Breast epithelium (tissue), 4 donors: ENCODE measurements around the gene LHFPL2. TPM values are rescaled to one million over a fixed set of nuclear protein-coding genes. Genes with fewer than 3 reads are reported as not detected.
A peak's percentile ranks its signal among the peaks of the same experiment; 100 is the strongest.

Experiments used
- DNase-seq, 2 donors: peaks; one replicate each; pipeline ENCODE4 v3.0.0-alpha.2; 2019; ENCODE audit warnings: low spot score in 2 of 2
- H3K27ac ChIP-seq, 2 donors: fragments of 200-600 bp; sonication (generic) in 1 of 2; one replicate each; pipeline ENCODE4 v1.5.1; 2016 to 2019; ENCODE audit warnings: mild to moderate bottlenecking in 1 of 2
- H3K27me3 ChIP-seq, 2 donors: fragments of 200-600 bp; sonication (generic) in 1 of 2; one replicate each; pipeline versions ENCODE4 v1.5.1 to v1.6.0; 2017 to 2019; ENCODE audit warnings: control low read depth in 1 of 2, mild to moderate bottlenecking in 1 of 2
- H3K36me3 ChIP-seq: fragments of 200-600 bp; one replicate; pipeline ENCODE4 v1.5.1; 2019
- H3K4me1 ChIP-seq, 2 donors: fragments of 200-600 bp; sonication (generic); one replicate each; pipeline ENCODE4 v1.5.1; 2016 to 2019; ENCODE audit warnings: control low read depth in 1 of 2
- H3K4me3 ChIP-seq, 3 donors: fragments of 200-600 bp; sonication (generic); 1 replicate in 2 of 3; 2 replicates in 1 of 3; pipeline ENCODE4 v1.5.1; 2016 to 2019; ENCODE audit warnings: mild to moderate bottlenecking in 3 of 3, moderate library complexity in 2 of 3
- H3K9me3 ChIP-seq, 2 donors: fragments of 200-600 bp; sonication (generic) in 1 of 2; one replicate each; pipeline ENCODE4 v1.5.1; 2016 to 2019; ENCODE audit warnings: control low read depth in 1 of 2
- POLR2A ChIP-seq: fragments of 450-650 bp; IDR thresholded peaks from one replicate; pipeline ENCODE4 v1.6.1; 2016; ENCODE audit warnings: antibody characterized with exemption, mild to moderate bottlenecking, moderate library complexity
- POLR2AphosphoS5 ChIP-seq, 3 donors: sonication (generic); formaldehyde crosslinking; IDR thresholded peaks; one replicate each; pipeline ENCODE4 v1.6.1; 2017; ENCODE audit warnings: antibody characterized with exemption in 3 of 3
- intact Hi-C: fragments of 100-400 bp; cut with DNase I; formaldehyde crosslinking; loops from one replicate; pipeline ENCODE4 v1.15.1; 2023; ENCODE audit warnings: low total_unique reads
- total RNA-seq, 3 donors: library from RNA; depleted of rRNA; stranded (reverse); fragments of >200 nt; gene quantifications; one replicate each; pipeline ENCODE4 v1.1.0, GENCODE V29; 2016
- TF ChIP-seq, protein P1 (sequence below), 3 donors: fragments of 450-650 bp; IDR thresholded peaks; one replicate each; pipeline ENCODE4 v1.5.1; 2016 to 2017; ENCODE audit warnings: antibody characterized with exemption in 3 of 3, mild to moderate bottlenecking in 3 of 3, moderate library complexity in 3 of 3

The LHFPL2 gene
- total RNA-seq, 3 donors from 2014 or later, result 36.8 to 61.8 (median 41.3) TPM

DNA sequence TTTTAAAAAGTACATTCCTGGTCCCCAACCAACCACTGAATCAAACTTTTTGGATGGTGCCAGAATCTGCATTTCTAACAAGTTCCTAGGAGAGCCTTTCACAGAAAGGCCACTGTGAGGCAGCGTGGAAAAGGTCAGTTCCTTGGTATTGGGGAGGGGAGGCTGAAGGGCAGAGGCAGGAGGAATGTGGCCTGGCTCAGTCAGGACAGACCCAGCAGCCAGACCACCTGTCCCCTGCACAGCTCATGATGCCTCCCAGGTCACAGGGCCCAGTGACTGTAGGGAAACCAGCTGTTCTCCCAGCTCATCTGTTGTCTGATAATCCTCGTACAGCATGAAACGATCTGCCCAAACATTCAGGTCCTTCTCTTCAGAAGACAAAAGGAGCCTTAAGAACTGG lies 132.9 kb downstream of the LHFPL2 start:
- intact Hi-C loops, result no loop called here
- H3K9me3 ChIP-seq, result no peaks in the 10 kb centered on the region
- peak overlapping the region; percentile 52 to 74 for H3K27ac ChIP-seq
- H3K36me3 ChIP-seq, result no peaks in the 10 kb centered on the region
- peaks cover 0 to 11% of the 10 kb centered on the region in 2 donors for H3K4me1 ChIP-seq
- no peaks in the 10 kb centered on the region for H3K27me3 ChIP-seq
- no peak for TF ChIP-seq POLR2A
- no peak for TF ChIP-seq POLR2AphosphoS5 (IDR thresholded peaks at IDR 0.05)
- TF ChIP-seq, protein P1, sequence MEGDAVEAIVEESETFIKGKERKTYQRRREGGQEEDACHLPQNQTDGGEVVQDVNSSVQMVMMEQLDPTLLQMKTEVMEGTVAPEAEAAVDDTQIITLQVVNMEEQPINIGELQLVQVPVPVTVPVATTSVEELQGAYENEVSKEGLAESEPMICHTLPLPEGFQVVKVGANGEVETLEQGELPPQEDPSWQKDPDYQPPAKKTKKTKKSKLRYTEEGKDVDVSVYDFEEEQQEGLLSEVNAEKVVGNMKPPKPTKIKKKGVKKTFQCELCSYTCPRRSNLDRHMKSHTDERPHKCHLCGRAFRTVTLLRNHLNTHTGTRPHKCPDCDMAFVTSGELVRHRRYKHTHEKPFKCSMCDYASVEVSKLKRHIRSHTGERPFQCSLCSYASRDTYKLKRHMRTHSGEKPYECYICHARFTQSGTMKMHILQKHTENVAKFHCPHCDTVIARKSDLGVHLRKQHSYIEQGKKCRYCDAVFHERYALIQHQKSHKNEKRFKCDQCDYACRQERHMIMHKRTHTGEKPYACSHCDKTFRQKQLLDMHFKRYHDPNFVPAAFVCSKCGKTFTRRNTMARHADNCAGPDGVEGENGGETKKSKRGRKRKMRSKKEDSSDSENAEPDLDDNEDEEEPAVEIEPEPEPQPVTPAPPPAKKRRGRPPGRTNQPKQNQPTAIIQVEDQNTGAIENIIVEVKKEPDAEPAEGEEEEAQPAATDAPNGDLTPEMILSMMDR (IDR thresholded peaks at IDR 0.05), result no peak
- no peak overlapping the region for H3K4me3 ChIP-seq
- DNase-seq, result no peak

DNA sequence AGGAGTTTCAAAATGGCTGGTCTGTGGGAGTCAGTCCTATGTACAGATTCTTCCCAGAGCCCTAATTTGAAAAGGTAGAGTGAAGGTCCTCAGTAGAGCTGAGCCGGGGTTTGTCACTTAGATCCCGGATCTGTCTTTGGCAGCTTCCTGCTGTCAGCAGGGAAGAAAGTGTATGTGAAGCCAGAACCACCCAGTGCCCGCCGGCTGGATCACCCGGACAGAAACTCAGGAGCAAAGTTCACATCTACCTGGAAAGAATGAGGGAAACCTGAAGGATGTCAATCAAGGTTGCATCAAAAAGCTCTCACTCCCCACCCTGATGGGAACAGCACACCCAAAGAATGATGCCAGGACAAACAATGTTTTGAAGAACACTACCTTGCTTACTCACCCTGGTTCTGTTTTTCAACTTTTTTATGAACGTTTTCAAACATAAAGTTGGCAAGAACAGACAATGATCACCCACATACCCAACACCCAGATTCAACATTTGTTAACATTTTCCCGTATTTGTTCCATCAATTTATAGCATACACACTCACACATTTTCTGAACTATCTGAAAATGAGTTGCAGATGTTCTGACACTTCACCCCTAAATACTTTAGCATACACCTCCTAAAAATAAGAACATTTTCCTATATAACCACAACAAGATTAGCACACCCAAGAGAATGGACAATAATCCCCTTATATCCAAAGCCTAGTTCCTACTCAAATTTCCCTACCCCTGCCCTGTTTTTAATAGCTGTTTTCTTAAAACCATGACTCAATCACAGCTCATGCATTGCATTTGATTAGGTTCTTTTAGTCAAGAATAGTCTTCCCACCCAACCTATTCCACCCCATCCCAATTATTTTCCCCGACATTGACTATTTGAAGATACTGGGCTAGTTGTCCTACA lies 133.9 kb downstream of the LHFPL2 start:
- H3K9me3 ChIP-seq, result no peaks in the 10 kb centered on the region
- no peak for DNase-seq
- no peaks in the 10 kb centered on the region for H3K36me3 ChIP-seq
- no peaks in the 10 kb centered on the region for H3K27me3 ChIP-seq
- H3K27ac ChIP-seq, result peak overlapping the region; percentile 10 to 52
- intact Hi-C loops, result no loop called here
- no peak overlapping the region for H3K4me3 ChIP-seq
- peaks cover 0 to 11% of the 10 kb centered on the region in 2 donors for H3K4me1 ChIP-seq
- TF ChIP-seq, protein P1 (IDR thresholded peaks at IDR 0.05), result no peak
- TF ChIP-seq POLR2AphosphoS5 (IDR thresholded peaks at IDR 0.05) (no peak), POLR2A (no peak)

DNA sequence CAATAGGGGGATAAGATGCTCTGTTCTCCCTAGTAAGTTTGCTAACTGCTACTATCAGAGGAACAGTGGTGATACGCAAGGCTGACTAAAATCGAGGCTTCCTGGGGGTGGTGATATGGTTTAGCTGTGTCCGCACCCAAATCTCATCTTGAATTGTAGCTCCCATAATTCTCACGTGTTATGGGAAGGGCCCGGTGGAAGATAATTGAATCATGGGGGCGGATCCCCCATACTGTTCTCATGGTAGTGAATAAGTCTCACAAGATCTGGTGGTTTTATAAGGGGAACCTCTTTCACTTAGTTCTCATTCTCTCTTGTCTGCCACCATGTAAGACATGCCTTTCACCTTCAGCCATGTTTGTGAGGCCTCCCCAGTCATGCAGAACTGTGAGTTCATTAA lies 135.1 kb downstream of the LHFPL2 start:
- no peaks in the 10 kb centered on the region for H3K36me3 ChIP-seq
- no peak overlapping the region for H3K4me3 ChIP-seq
- TF ChIP-seq POLR2AphosphoS5 (IDR thresholded peaks at IDR 0.05), result no peak
- H3K27me3 ChIP-seq, result no peaks in the 10 kb centered on the region
- intact Hi-C loops, result no loop called here
- DNase-seq, result no peak
- peaks cover 0 to 4% of the 10 kb centered on the region in 2 donors for H3K4me1 ChIP-seq
- H3K9me3 ChIP-seq, result no peaks in the 10 kb centered on the region
- peak overlapping the region in 1 of 2 donors; percentile 5 for H3K27ac ChIP-seq

DNA sequence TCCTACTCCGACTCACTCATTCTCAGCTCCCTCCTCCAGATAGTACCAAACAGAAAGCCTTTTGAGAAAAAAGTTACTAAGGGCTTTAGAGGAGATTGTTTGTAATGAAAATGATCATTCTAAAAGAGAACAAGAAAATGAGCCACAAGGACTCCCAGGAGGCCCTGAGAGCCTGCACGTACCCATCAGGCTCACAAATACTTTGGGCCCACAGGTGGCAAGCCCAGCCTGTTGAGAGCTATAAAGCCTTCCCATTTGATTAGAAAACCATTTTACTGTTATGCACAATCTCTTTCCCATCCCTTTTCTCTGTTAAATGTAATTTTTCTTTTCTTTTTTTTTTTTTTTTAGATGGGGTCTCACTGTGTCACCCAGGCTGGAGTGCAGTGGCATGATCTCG lies 136.1 kb downstream of the LHFPL2 start:
- intact Hi-C loops, result no loop called here
- no peak for TF ChIP-seq POLR2A
- H3K4me3 ChIP-seq, result no peak overlapping the region
- DNase-seq, result no peak
- H3K27me3 ChIP-seq, result no peaks in the 10 kb centered on the region
- peaks cover 0 to 3% of the 10 kb centered on the region in 2 donors for H3K4me1 ChIP-seq
- H3K36me3 ChIP-seq, result no peaks in the 10 kb centered on the region
- H3K9me3 ChIP-seq, result no peaks in the 10 kb centered on the region
- peak overlapping the region in 1 of 2 donors; percentile 89 for H3K27ac ChIP-seq

DNA sequence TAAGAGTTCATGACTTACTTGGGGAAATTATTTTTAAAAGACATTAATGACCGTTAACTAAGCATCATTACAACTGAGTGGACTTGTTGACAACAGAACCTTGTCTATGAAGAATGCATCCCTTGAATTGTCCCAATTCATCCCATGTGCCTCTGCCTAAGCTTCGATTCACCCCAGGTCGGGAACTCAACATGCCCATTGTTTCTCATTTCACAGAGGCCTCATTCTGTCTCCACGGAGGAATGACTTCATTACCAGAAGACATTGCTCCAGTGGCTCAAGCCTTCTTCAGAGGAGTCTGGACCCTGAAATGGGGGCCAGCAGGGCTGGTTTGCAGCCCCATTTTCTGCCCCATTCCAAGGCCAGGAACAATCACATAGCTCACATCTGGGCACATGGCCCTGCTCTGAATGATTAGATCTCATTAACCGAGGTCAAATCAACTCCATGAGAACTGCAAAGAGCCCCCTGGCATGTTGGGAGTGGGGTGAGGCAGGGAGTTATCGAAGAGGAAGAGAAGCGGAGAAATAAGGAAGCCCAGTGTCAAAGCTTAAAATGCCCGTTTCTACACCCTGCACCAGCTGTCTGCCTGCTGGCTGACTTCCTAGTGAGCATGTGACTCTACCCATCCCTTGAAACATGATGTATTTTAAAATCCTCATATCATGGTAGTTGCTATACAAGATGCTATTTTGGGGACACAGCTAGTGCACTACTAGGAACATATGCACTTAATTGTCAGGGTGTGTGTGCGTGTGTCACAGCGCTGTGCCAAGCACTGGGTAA lies 137.3 kb downstream of the LHFPL2 start:
- Histone ChIP-seq H3K4me1 (peaks cover 0 to 12% of the 10 kb centered on the region in 2 donors), H3K4me3 (no peak overlapping the region), H3K27me3 (no peaks in the 10 kb centered on the region), H3K36me3 (no peaks in the 10 kb centered on the region), H3K9me3 (no peaks in the 10 kb centered on the region), H3K27ac (peak overlapping the region; percentile 74 to 89)
- no peak for DNase-seq
- TF ChIP-seq POLR2AphosphoS5 (IDR thresholded peaks at IDR 0.05), result no peak
- TF ChIP-seq, protein P1 (IDR thresholded peaks at IDR 0.05), result no peak
- no peak for TF ChIP-seq POLR2A
- intact Hi-C loops, result no loop called here
